Right lobe of liver (tissue), 6 donors: Measurements from ENCODE around the gene EXOC3. TPM values are rescaled to one million over a fixed set of nuclear protein-coding genes. Genes with fewer than 3 reads are reported as not detected.

ENCODE experiments used
- ATAC-seq, 4 donors: fragments of 200-7000 bp; cut with Tn5 transposase; one replicate each; pipeline ENCODE4 v1.9.1; 2020; ENCODE audit warnings: mild to moderate bottlenecking in 4 of 4, moderate library complexity in 4 of 4
- DNase-seq, 3 donors: peaks; one replicate each; pipeline ENCODE4 v3.0.0-alpha.2; 2020
- H3K27ac ChIP-seq, 3 donors: fragments of 200-600 bp; one replicate each; pipeline ENCODE4 v1.8.0; 2022
- H3K27me3 ChIP-seq, 2 donors: fragments of 200-600 bp; one replicate each; pipeline ENCODE4 v1.8.0; 2022
- H3K36me3 ChIP-seq, 4 donors: fragments of 200-600 bp; sonication (generic) in 1 of 4; one replicate each; pipeline versions ENCODE4 v1.5.1 to v1.8.0; 2017 to 2022; ENCODE audit warnings: control low read depth in 1 of 4
- H3K4me1 ChIP-seq, 4 donors: fragments of 200-600 bp; sonication (generic) in 1 of 4; one replicate each; pipeline versions ENCODE4 v1.5.1 to v1.8.0; 2017 to 2022; ENCODE audit warnings: control low read depth in 1 of 4
- H3K4me3 ChIP-seq, 3 donors: fragments of 200-600 bp; one replicate each; pipeline ENCODE4 v1.8.0; 2022
- H3K9me3 ChIP-seq, 4 donors: fragments of 200-600 bp; sonication (generic) in 1 of 4; one replicate each; pipeline versions ENCODE4 v1.5.1 to v1.8.0; 2017 to 2022; ENCODE audit warnings: control low read depth in 1 of 4
- POLR2A ChIP-seq: fragments of 450-650 bp; IDR thresholded peaks from one replicate; pipeline ENCODE4 v1.6.1; 2017; ENCODE audit warnings: antibody characterized with exemption, mild to moderate bottlenecking
- WGBS: methylation state at CpG from one replicate; pipeline ENCODE4 v1.1.6; 2018; ENCODE audit warnings: low coverage, low lambda C conversion rate; ENCODE audit not compliant: insufficient coverage; ENCODE audit errors: missing lambda C conversion rate; 5-methylcytosine and 5-hydroxymethylcytosine counted together
- intact Hi-C, 2 donors: fragments of 100-400 bp; cut with DNase I; formaldehyde crosslinking; loops; one replicate each; pipeline versions ENCODE4 v1.11.2 to v1.14.1; 2022
- total RNA-seq, 6 experiments: library from RNA; depleted of rRNA in 2 of 6; stranded (reverse); fragments of >200 nt in 2 of 6; fragmentation: NEBNext Ultra II Directional in 3 of 6; extraction: Animal tissue kit (Norgen Biotek cat#: 25700) in 3 of 6; gene quantifications; one replicate each; pipeline versions ENCODE4 v1.1.0 to v1.2.4, GENCODE V29; 2016 to 2023
- TF ChIP-seq, protein P1 (sequence below), 4 donors: fragments of 200-600 bp in 3 of 4; fragments of 450-650 bp in 1 of 4; IDR thresholded peaks; one replicate each; pipeline versions ENCODE4 v1.5.1 to v1.8.0; 2016 to 2022; ENCODE audit warnings: antibody characterized with exemption in 4 of 4, mild to moderate bottlenecking in 2 of 4
- donor health status: DM: no; HTN: yes; CAD: no.
- donor health status: DM: no; HTN: no; CAD: no.
- donor health status: DM: no; HTN: no; CAD: no.
- donor health status: DM: no; HTN: yes; CAD: no.
- donor health status: DM: no; HTN: yes; CAD: no.

EXOC3 gene
- total RNA-seq, 6 experiments from 2014 or later = 14.6 to 24.3 (median 20.0) TPM

GRCh38 chr5:440401-441201 lies 2.4 kb upstream of the EXOC3 start:
- DNase-seq (peak in 1 of 3 donors; percentile 40), ATAC-seq (no peak)
- H3K36me3 ChIP-seq = no peaks in the 10 kb centered on the region
- no peaks in the 10 kb centered on the region for H3K9me3 ChIP-seq
- WGBS = 62% methylated on average over 14 of the region's 18 CpGs
- TF ChIP-seq, protein P1, sequence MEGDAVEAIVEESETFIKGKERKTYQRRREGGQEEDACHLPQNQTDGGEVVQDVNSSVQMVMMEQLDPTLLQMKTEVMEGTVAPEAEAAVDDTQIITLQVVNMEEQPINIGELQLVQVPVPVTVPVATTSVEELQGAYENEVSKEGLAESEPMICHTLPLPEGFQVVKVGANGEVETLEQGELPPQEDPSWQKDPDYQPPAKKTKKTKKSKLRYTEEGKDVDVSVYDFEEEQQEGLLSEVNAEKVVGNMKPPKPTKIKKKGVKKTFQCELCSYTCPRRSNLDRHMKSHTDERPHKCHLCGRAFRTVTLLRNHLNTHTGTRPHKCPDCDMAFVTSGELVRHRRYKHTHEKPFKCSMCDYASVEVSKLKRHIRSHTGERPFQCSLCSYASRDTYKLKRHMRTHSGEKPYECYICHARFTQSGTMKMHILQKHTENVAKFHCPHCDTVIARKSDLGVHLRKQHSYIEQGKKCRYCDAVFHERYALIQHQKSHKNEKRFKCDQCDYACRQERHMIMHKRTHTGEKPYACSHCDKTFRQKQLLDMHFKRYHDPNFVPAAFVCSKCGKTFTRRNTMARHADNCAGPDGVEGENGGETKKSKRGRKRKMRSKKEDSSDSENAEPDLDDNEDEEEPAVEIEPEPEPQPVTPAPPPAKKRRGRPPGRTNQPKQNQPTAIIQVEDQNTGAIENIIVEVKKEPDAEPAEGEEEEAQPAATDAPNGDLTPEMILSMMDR (IDR thresholded peaks at IDR 0.05) = no peak
- TF ChIP-seq POLR2A = no peak
- peaks cover 0 to 14% (median 6%) of the 10 kb centered on the region in 4 donors for H3K4me1 ChIP-seq
- no peak overlapping the region for H3K4me3 ChIP-seq
- intact Hi-C loops = no loop called here
- no peaks in the 10 kb centered on the region for H3K27me3 ChIP-seq
- H3K27ac ChIP-seq = no peak overlapping the region

- Histone ChIP-seq H3K4me1 (peaks cover 0 to 14% (median 6%) of the 10 kb centered on the region in 4 donors), H3K27ac (no peak overlapping the region), H3K4me3 (peak overlapping the region; percentile 92 to 99 (median 96)), H3K27me3 (no peaks in the 10 kb centered on the region), H3K9me3 (no peaks in the 10 kb centered on the region), H3K36me3 (no peaks in the 10 kb centered on the region)
- intact Hi-C loops = no loop called here
- WGBS = 69% methylated on average over 3 of the region's 5 CpGs
- TF ChIP-seq, protein P1 (IDR thresholded peaks at IDR 0.05) = no peak
- TF ChIP-seq POLR2A = no peak
- DNase-seq = peak in 1 of 3 donors; percentile 13
- no peak for ATAC-seq
Observed at GRCh38 chr5:441996-442334, 1.0 kb upstream of the EXOC3 start.

DNA sequence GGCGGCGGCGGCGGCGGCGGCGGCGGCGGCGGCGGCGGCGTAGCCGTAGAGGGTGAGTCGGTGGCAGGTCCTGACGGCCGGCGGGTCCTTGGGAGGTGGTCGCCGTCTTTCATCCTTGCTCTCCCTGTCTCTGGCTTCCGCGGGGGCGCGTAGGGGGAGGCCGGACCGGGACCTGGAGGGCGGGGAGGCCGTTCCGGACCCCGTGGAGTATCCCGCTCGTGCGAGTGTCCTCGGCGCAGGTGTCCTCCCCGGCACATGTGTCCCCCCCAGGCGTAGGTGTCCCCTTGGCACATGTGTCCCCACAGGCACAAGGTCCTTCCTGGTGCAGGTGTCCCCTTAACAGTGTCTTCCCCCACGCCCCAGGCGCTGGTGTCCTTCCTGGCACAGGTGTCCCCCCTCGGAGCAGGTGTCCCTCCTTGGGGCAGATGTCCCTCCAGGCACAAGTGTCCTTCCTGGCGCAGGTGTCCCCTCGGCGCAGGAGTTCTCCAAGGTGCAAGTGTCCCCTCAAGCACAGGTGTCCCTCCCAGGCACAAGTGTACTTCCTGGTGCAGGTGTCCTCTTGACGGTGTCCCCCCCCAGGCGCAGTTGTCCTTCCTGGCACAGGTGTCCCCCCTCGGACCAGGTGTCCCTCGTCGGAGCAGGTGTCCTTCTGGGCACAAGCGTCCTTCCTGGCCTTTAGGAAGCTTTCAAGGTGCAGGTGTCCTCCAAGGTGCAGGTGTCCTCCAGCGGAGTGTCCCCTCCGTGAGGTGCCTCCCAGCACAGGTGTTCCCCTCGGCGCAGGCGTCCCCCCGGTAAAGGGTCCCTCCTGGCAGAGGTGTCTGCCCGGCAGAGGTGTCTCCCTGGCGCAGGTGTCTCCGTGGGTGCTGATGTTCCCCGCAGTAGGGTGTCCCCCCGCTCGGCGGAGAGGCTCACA lies 519 bp downstream of the EXOC3 start:
- TF ChIP-seq POLR2A = no peak
- TF ChIP-seq, protein P1 (IDR thresholded peaks at IDR 0.05) = no peak
- H3K9me3 ChIP-seq = no peaks in the 10 kb centered on the region
- ATAC-seq (peak; percentile 6 to 24 (median 12)), DNase-seq (peak in 1 of 3 donors; percentile 53)
- H3K36me3 ChIP-seq = peaks cover 3 to 15% (median 8%) of the 10 kb centered on the region in 4 donors
- H3K4me1 ChIP-seq = peaks cover 0 to 14% (median 6%) of the 10 kb centered on the region in 4 donors
- H3K27me3 ChIP-seq = no peaks in the 10 kb centered on the region
- intact Hi-C loops = no loop called here
- peak overlapping the region; percentile 49 to 67 (median 66) for H3K27ac ChIP-seq
- 55% methylated on average over 5 of the region's 62 CpGs for WGBS
- H3K4me3 ChIP-seq = peak overlapping the region; percentile 92 to 99 (median 96)

- H3K4me3 ChIP-seq = peak overlapping the region; percentile 92 to 99 (median 96)
- DNase-seq (peak in 1 of 3 donors; percentile 25), ATAC-seq (no peak)
- no peaks in the 10 kb centered on the region for H3K27me3 ChIP-seq
- H3K9me3 ChIP-seq = no peaks in the 10 kb centered on the region
- intact Hi-C loops = no loop called here
- no peak overlapping the region for H3K27ac ChIP-seq
- peaks cover 0 to 14% (median 6%) of the 10 kb centered on the region in 4 donors for H3K4me1 ChIP-seq
- peaks cover 3 to 22% (median 11%) of the 10 kb centered on the region in 4 donors for H3K36me3 ChIP-seq
- TF ChIP-seq, protein P1 (IDR thresholded peaks at IDR 0.05) = no peak
- TF ChIP-seq POLR2A = no peak
- 82% methylated on average over 8 of the region's 8 CpGs for WGBS
Observed at GRCh38 chr5:444226-444625, 1.2 kb downstream of the EXOC3 start.
